K562 (cell line): ENCODE data around the gene CUTA. TPM values are rescaled to one million over a fixed set of nuclear protein-coding genes. Genes with fewer than 3 reads are reported as not detected.
A peak's percentile ranks its signal among the peaks of the same experiment; 100 is the strongest.

Experiments
- ARHGAP35 ChIP-seq: fragments of 450-650 bp; IDR thresholded peaks from 2 replicates; pipeline ENCODE4 v1.6.1; 2018; ENCODE audit not compliant: partially characterized antibody
- FOXJ3 ChIP-seq: sonication (generic); formaldehyde crosslinking; IDR thresholded peaks from 2 replicates; pipeline ENCODE4 v1.4.0; 2020; ENCODE audit warnings: mild to moderate bottlenecking, missing genetic modification reagents
- HOXB6 ChIP-seq: fragments of 250-450 bp; sonication (Bioruptor Pico); IDR thresholded peaks from 2 replicates; pipeline ENCODE4 v1.5.1; 2022; ENCODE audit warnings: mild to moderate bottlenecking, borderline replicate concordance
- JUND ChIP-seq, 2 experiments: IDR thresholded peaks; 2 replicates in 1 of 2; 3 replicates in 1 of 2; pipeline ENCODE4 v1.6.1; 2011; ENCODE audit warnings: borderline replicate concordance in 2 of 2, low read depth in 2 of 2, low read length in 2 of 2, improper control_type of control experiment in 1 of 2, missing biosample characterization in 1 of 2, missing genetic modification characterization in 1 of 2, missing genetic modification reagents in 1 of 2
- KHSRP ChIP-seq: fragments of 450-650 bp; IDR thresholded peaks from 2 replicates; pipeline ENCODE4 v1.6.1; 2017
- MEIS2 ChIP-seq: fragments of 450-650 bp; IDR thresholded peaks from 2 replicates; pipeline ENCODE4 v1.6.1; 2014; ENCODE audit warnings: mild to moderate bottlenecking; ENCODE audit not compliant: partially characterized antibody
- NRF1 ChIP-seq, 2 experiments: fragments of 450-650 bp; IDR thresholded peaks in 1 of 2; conservative IDR thresholded peaks in 1 of 2; 2 replicates each; pipeline ENCODE4 v1.6.1; 2014; ENCODE audit warnings: mild to moderate bottlenecking in 2 of 2
- OTX1 ChIP-seq: fragments of 450-650 bp; formaldehyde crosslinking; IDR thresholded peaks from 2 replicates; pipeline ENCODE4 v1.4.0; 2022; ENCODE audit warnings: mild to moderate bottlenecking
- SIN3A ChIP-seq, 2 experiments: fragments of 150-350 bp in 1 of 2; IDR thresholded peaks; 2 replicates each; pipeline ENCODE4 v1.6.1; 2011 to 2016; ENCODE audit warnings: borderline replicate concordance in 2 of 2, low read depth in 2 of 2, low read length in 2 of 2, mild to moderate bottlenecking in 2 of 2, moderate library complexity in 2 of 2; ENCODE audit not compliant: control insufficient read depth in 1 of 2
- SLC30A9 ChIP-seq: fragments of 250-450 bp; sonication (Bioruptor Pico); IDR thresholded peaks from 2 replicates; pipeline ENCODE4 v1.8.0; 2022; ENCODE audit warnings: mild to moderate bottlenecking, moderate library complexity
- SP2 ChIP-seq: IDR thresholded peaks from 2 replicates; pipeline ENCODE4 v1.6.1; 2011; ENCODE audit warnings: mild to moderate bottlenecking, low read depth, low read length, moderate library complexity; ENCODE audit not compliant: poor library complexity, severe bottlenecking; ENCODE audit errors: extremely low read depth
- ZNF124 ChIP-seq: sonication (generic); formaldehyde crosslinking; IDR thresholded peaks from 2 replicates; pipeline ENCODE4 v1.8.1; 2022; ENCODE audit warnings: missing genetic modification reagents
- polyA plus RNA-seq, 8 experiments: library from polyadenylated mRNA; depleted of rRNA in 4 of 8; stranded (reverse) in 5 of 8; unstranded in 3 of 8; fragments of >200 nt; fragmentation: Nextera tagmentation in 2 of 8; fragmentation: Illumina TruSeq in 1 of 8; extraction: Ambion mirVana in 2 of 8; extraction: Trizol in 1 of 8; gene quantifications; 2 replicates each; pipeline versions ENCODE4 v1.2.1 to v1.2.3, GENCODE V29; 2011 to 2014; ENCODE audit warnings: inconsistent platforms in 1 of 8, missing spikeins in 1 of 8
- total RNA-seq, 7 experiments: library from RNA; depleted of rRNA in 6 of 7; stranded (reverse); fragments of >200 nt in 6 of 7; fragmentation: Illumina TruSeq in 2 of 7; extraction: Trizol in 2 of 7; gene quantifications; 2 replicates each; pipeline versions ENCODE4 v1.2.1 to v1.2.3, GENCODE V29; 2011 to 2021; ENCODE audit warnings: low replicate concordance in 1 of 7
- TF ChIP-seq, protein P1 (sequence below): sonication (generic); formaldehyde crosslinking; IDR thresholded peaks from 2 replicates; pipeline ENCODE4 v1.8.0; 2022; ENCODE audit warnings: mild to moderate bottlenecking, missing genetic modification reagents
- TF ChIP-seq, protein P2 (sequence below), 2 experiments: IDR thresholded peaks in 1 of 2; conservative IDR thresholded peaks in 1 of 2; 2 replicates each; pipeline ENCODE4 v1.6.1; 2016; ENCODE audit warnings: low read depth in 2 of 2, mild to moderate bottlenecking in 1 of 2, missing compliant biosample characterization in 1 of 2, missing genetic modification characterization in 1 of 2, moderate library complexity in 1 of 2
- TF ChIP-seq, protein P3 (sequence below), 2 experiments: fragments of 200-800 bp in 1 of 2; sonication (Bioruptor generic) in 1 of 2; sonication (generic) in 1 of 2; formaldehyde crosslinking in 1 of 2; IDR thresholded peaks in 1 of 2; conservative IDR thresholded peaks in 1 of 2; 2 replicates each; pipeline versions ENCODE4 v1.5.0 to v1.6.1; 2016 to 2020; ENCODE audit warnings: missing compliant biosample characterization in 1 of 2, missing genetic modification characterization in 1 of 2, missing genetic modification reagents in 1 of 2
- TF ChIP-seq, protein P4 (sequence below): sonication (generic); formaldehyde crosslinking; IDR thresholded peaks from 2 replicates; pipeline ENCODE4 v1.8.0; 2022; ENCODE audit warnings: missing genetic modification reagents, mild to moderate bottlenecking, borderline replicate concordance

The CUTA gene
- total and polyA plus RNA-seq, 9 of the 15 experiments (the other 6 are each of a cell fraction or from before 2014, with no cell fraction given), result 166 to 682 (median 310) TPM

DNA sequence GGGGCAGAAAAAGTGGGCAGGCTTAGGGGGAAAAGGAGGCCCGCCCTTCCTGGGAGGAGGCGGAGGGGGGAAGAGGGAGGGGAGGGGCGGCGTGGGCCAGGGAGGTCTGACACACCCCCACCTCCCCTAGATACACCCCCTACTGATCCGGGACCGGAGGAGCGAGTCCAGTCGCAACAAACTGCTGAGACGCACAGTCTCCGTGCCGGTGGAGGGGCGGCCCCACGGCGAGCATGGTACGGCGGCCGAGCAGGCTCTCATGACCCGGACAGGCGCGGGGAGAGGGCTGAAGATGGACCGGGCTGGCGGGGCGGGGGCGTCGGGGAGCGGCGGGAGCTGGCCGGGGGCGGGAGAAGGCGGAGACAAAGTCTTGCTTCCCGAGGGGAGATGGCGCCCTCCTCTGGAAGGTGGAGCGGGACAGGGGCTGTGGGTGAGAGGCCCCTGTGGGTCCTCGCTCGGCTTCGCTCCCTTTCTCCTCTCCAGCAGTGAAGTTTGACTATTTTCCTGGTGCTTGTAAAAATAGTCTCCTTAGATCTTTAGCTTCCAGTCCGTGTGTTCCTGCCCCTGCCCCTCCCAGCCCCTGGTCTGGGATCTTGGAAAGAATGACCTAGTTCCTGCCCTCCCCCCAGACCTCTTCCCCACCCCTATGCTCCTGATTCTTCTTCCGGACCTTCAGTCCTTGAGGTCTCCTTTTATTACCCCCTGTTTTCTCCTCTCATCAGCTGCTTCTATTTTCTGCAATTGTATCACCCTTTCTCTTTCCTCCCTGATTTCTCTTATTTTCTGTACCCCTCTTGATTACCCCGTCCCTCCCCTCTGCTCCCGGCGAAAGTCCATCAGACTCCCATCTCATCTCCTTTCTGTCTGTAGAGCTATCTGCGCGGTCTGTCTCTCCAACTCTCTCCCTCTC lies 8.0 kb upstream of the CUTA start (continued):
- TF ChIP-seq, protein P1, sequence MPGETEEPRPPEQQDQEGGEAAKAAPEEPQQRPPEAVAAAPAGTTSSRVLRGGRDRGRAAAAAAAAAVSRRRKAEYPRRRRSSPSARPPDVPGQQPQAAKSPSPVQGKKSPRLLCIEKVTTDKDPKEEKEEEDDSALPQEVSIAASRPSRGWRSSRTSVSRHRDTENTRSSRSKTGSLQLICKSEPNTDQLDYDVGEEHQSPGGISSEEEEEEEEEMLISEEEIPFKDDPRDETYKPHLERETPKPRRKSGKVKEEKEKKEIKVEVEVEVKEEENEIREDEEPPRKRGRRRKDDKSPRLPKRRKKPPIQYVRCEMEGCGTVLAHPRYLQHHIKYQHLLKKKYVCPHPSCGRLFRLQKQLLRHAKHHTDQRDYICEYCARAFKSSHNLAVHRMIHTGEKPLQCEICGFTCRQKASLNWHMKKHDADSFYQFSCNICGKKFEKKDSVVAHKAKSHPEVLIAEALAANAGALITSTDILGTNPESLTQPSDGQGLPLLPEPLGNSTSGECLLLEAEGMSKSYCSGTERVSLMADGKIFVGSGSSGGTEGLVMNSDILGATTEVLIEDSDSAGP (CRISPR knock-in tag), result no peak
- TF ChIP-seq SIN3A (IDR thresholded peaks at IDR 0.05; ENCODE audit: borderline replicate concordance in 2 of 2, control insufficient read depth in 1 of 2, low read depth in 2 of 2, low read length in 2 of 2) (peak; percentile 84 to 87; a peak in 3 of 4 replicates), KHSRP (no peak), HOXB6 (CRISPR knock-in tag) (no peak), ARHGAP35 (no peak), SP2 (no peak), MEIS2 (no peak), NRF1 (conservative IDR thresholded peaks at IDR 0.05 in 1 of 2, IDR thresholded peaks at IDR 0.05 in 1 of 2) (peak in 1 of 2 experiments; percentile 44; a peak in 1 of 4 replicates), JUND (IDR thresholded peaks at IDR 0.05; ENCODE audit: borderline replicate concordance, low read depth, low read length) (no peak), JUND (tag; IDR thresholded peaks at IDR 0.05; ENCODE audit: borderline replicate concordance, low read depth, low read length) (no peak), FOXJ3 (CRISPR knock-in tag) (no peak), ZNF124 (CRISPR knock-in tag) (no peak), OTX1 (CRISPR knock-in tag) (no peak), SLC30A9 (CRISPR knock-in tag) (no peak)
- TF ChIP-seq, protein P2, sequence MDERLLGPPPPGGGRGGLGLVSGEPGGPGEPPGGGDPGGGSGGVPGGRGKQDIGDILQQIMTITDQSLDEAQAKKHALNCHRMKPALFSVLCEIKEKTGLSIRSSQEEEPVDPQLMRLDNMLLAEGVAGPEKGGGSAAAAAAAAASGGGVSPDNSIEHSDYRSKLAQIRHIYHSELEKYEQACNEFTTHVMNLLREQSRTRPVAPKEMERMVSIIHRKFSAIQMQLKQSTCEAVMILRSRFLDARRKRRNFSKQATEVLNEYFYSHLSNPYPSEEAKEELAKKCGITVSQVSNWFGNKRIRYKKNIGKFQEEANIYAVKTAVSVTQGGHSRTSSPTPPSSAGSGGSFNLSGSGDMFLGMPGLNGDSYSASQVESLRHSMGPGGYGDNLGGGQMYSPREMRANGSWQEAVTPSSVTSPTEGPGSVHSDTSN (CRISPR knock-in tag; IDR thresholded peaks at IDR 0.05; ENCODE audit: low read depth), result no peak
- TF ChIP-seq, protein P2 (tag; conservative IDR thresholded peaks at IDR 0.05; ENCODE audit: low read depth), result no peak
- TF ChIP-seq, protein P3, sequence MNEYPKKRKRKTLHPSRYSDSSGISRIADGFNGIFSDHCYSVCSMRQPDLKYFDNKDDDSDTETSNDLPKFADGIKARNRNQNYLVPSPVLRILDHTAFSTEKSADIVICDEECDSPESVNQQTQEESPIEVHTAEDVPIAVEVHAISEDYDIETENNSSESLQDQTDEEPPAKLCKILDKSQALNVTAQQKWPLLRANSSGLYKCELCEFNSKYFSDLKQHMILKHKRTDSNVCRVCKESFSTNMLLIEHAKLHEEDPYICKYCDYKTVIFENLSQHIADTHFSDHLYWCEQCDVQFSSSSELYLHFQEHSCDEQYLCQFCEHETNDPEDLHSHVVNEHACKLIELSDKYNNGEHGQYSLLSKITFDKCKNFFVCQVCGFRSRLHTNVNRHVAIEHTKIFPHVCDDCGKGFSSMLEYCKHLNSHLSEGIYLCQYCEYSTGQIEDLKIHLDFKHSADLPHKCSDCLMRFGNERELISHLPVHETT (CRISPR knock-in tag; conservative IDR thresholded peaks at IDR 0.05 in 1 of 2, IDR thresholded peaks at IDR 0.05 in 1 of 2), result peak in 1 of 2 experiments; percentile 100; a peak in 2 of 4 replicates
- TF ChIP-seq, protein P4, sequence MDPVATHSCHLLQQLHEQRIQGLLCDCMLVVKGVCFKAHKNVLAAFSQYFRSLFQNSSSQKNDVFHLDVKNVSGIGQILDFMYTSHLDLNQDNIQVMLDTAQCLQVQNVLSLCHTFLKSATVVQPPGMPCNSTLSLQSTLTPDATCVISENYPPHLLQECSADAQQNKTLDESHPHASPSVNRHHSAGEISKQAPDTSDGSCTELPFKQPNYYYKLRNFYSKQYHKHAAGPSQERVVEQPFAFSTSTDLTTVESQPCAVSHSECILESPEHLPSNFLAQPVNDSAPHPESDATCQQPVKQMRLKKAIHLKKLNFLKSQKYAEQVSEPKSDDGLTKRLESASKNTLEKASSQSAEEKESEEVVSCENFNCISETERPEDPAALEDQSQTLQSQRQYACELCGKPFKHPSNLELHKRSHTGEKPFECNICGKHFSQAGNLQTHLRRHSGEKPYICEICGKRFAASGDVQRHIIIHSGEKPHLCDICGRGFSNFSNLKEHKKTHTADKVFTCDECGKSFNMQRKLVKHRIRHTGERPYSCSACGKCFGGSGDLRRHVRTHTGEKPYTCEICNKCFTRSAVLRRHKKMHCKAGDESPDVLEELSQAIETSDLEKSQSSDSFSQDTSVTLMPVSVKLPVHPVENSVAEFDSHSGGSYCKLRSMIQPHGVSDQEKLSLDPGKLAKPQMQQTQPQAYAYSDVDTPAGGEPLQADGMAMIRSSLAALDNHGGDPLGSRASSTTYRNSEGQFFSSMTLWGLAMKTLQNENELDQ, result 0 out of 2 replicates have a peak, but pooled peaks have one; percentile 81
